SK-N-SH (cell line): ENCODE data around the gene NUP35. TPM values are rescaled to one million over a fixed set of nuclear protein-coding genes. Genes with fewer than 3 reads are reported as not detected.
A peak's percentile ranks its signal among the peaks of the same experiment; 100 is the strongest.
"Not testable (repeated sequence)": the region's sequence is repeated elsewhere in the genome, so short reads cannot be mapped to it uniquely, and the experiment has no call there.

Source experiments
- CTCF ChIA-PET: fragments of 300-600, 350-600 bp; formaldehyde crosslinking; extraction: SDS; loops from one replicate; lab custom pipeline; 2021; lab: Yijun Ruan, JAX
- POLR2A ChIA-PET: fragments of 350-600 bp; sonication (Branson Sonifier 250); formaldehyde crosslinking; extraction: SDS; loops from one replicate; lab custom pipeline; 2020; ENCODE audit warnings: antibody characterized with exemption, inconsistent platforms; lab: Yijun Ruan, JAX
- DNase-seq: peaks from one replicate; pipeline ENCODE4 v3.0.0; 2012
- H2AFZ ChIP-seq: fragments of 200-600 bp; sonication (generic); 2 replicates; pipeline ENCODE4 v1.8.1; 2016; ENCODE audit warnings: antibody characterized with exemption, mild to moderate bottlenecking, low read depth
- H3F3A ChIP-seq: fragments of 200-600 bp; sonication (generic); replicated peaks from 2 replicates; pipeline ENCODE3; 2016; ENCODE audit warnings: antibody characterized with exemption, mild to moderate bottlenecking; ENCODE audit not compliant: insufficient read depth
- H3K27ac ChIP-seq, 2 experiments: fragments of 200-500 bp in 1 of 2; fragments of 200-600 bp in 1 of 2; sonication (Bioruptor generic) in 1 of 2; sonication (generic), shearing (Covaris generic) in 1 of 2; 2 replicates each; pipeline versions ENCODE4 v1.5.1 to v1.6.1; 2014 to 2016; ENCODE audit warnings: low read depth in 2 of 2, inconsistent platforms in 1 of 2, low read length in 1 of 2, mild to moderate bottlenecking in 1 of 2, mixed read lengths in 1 of 2
- H3K27me3 ChIP-seq: fragments of 200-600 bp; sonication (generic), shearing (Covaris generic); 2 replicates; pipeline ENCODE4 v1.6.1; 2016; ENCODE audit warnings: mixed run types; ENCODE audit not compliant: insufficient read depth
- H3K36me3 ChIP-seq, 2 experiments: fragments of 200-500 bp in 1 of 2; fragments of 200-600 bp in 1 of 2; sonication (Bioruptor generic) in 1 of 2; sonication (generic) in 1 of 2; replicated peaks in 1 of 2; 2 replicates each; pipeline versions ENCODE3 to v1.5.1; 2014 to 2016; ENCODE audit warnings: low read length in 1 of 2, mild to moderate bottlenecking in 1 of 2; ENCODE audit not compliant: insufficient read depth in 2 of 2, control insufficient read depth in 1 of 2
- H3K4me1 ChIP-seq, 2 experiments: fragments of 200-500 bp in 1 of 2; fragments of 200-600 bp in 1 of 2; sonication (Bioruptor generic) in 1 of 2; sonication (generic), shearing (Covaris generic) in 1 of 2; 2 replicates each; pipeline versions ENCODE4 v1.5.1 to v1.6.1; 2014 to 2016; ENCODE audit warnings: low read depth in 1 of 2, low read length in 1 of 2, mixed run types in 1 of 2; ENCODE audit not compliant: insufficient read depth in 2 of 2, control insufficient read depth in 1 of 2
- H3K4me2 ChIP-seq: fragments of 200-600 bp; sonication (generic), shearing (Covaris generic); 2 replicates; pipeline ENCODE4 v1.6.1; 2017; ENCODE audit warnings: mixed run types
- H3K4me3 ChIP-seq, 2 experiments: fragments of 200-500 bp in 1 of 2; fragments of 200-600 bp in 1 of 2; sonication (Bioruptor generic) in 1 of 2; sonication (generic), shearing (Covaris generic) in 1 of 2; 2 replicates each; pipeline versions ENCODE4 v1.5.1 to v1.8.1; 2014 to 2016; ENCODE audit warnings: low read depth in 2 of 2, inconsistent platforms in 1 of 2, low read length in 1 of 2, mild to moderate bottlenecking in 1 of 2, mixed read lengths in 1 of 2, moderate library complexity in 1 of 2
- H3K79me2 ChIP-seq: fragments of 200-600 bp; sonication (generic); 2 replicates; pipeline ENCODE4 v1.8.1; 2017; ENCODE audit warnings: mild to moderate bottlenecking; ENCODE audit not compliant: insufficient read depth
- H3K9ac ChIP-seq: fragments of 200-600 bp; sonication (generic); 2 replicates; pipeline ENCODE4 v1.6.1; 2017; ENCODE audit warnings: mixed run types
- H3K9me2 ChIP-seq: fragments of 200-600 bp; sonication (generic); 2 replicates; pipeline ENCODE4 v1.6.1; 2017; ENCODE audit warnings: mixed run types
- H3K9me3 ChIP-seq: fragments of 200-600 bp; sonication (generic); 2 replicates; pipeline ENCODE4 v1.6.1; 2017; ENCODE audit warnings: mixed run types, mild to moderate bottlenecking, moderate library complexity
- H4K20me1 ChIP-seq: fragments of 200-600 bp; sonication (generic); 2 replicates; pipeline ENCODE4 v1.6.1; 2017; ENCODE audit warnings: mild to moderate bottlenecking, mixed run types; ENCODE audit not compliant: insufficient read depth
- CHD2 ChIP-seq: fragments of 150-350 bp; IDR thresholded peaks from 2 replicates; pipeline ENCODE4 v1.6.1; 2018; ENCODE audit warnings: low read length; ENCODE audit not compliant: partially characterized antibody
- ELF1 ChIP-seq: IDR thresholded peaks from 2 replicates; pipeline ENCODE4 v1.4.0; 2012
- MAX ChIP-seq: IDR thresholded peaks from 2 replicates; pipeline ENCODE4 v1.4.0; 2012; ENCODE audit warnings: low read depth
- MEF2A ChIP-seq: IDR thresholded peaks from 2 replicates; pipeline ENCODE4 v1.4.0; 2012; ENCODE audit warnings: low read depth, borderline replicate concordance
- NRF1 ChIP-seq: IDR thresholded peaks from 2 replicates; pipeline ENCODE4 v1.6.1; 2012; ENCODE audit warnings: low read depth, mild to moderate bottlenecking, low read length
- POLR2AphosphoS5 ChIP-seq: IDR thresholded peaks from 2 replicates; pipeline ENCODE4 v1.6.1; 2012; ENCODE audit warnings: low read depth, low read length
- RFX5 ChIP-seq: IDR thresholded peaks from 2 replicates; pipeline ENCODE4 v1.6.1; 2012; ENCODE audit warnings: mild to moderate bottlenecking, improper control_type of control experiment, low read length
- SMC3 ChIP-seq: IDR thresholded peaks from 2 replicates; pipeline ENCODE4 v1.6.1; 2012; ENCODE audit warnings: low read depth, low read length, improper control_type of control experiment
- USF1 ChIP-seq: IDR thresholded peaks from 2 replicates; pipeline ENCODE4 v1.4.0; 2012; ENCODE audit warnings: low read depth, borderline replicate concordance
- ZBTB33 ChIP-seq: IDR thresholded peaks from 2 replicates; pipeline ENCODE4 v1.4.0; 2012; ENCODE audit warnings: low read depth, borderline replicate concordance
- WGBS: methylation state at CpG from one replicate; pipeline ENCODE4 v1.1.6; 2017; ENCODE audit warnings: low lambda C conversion rate; 5-methylcytosine and 5-hydroxymethylcytosine counted together
- polyA plus RNA-seq, 3 experiments: library from polyadenylated mRNA; depleted of rRNA; stranded (reverse); fragments of >200 nt; gene quantifications; 2 replicates each; pipeline ENCODE4 v1.2.3, GENCODE V29; 2012

NUP35 gene
- polyA plus RNA-seq, 1 of the 3 experiments (the other 2 are of a cell fraction), result 9.1 TPM

GRCh38 chr2:183148955-183149354 lies 24.7 kb downstream of the NUP35 start:
- peaks cover 3 to 7% of the 10 kb centered on the region in 2 experiments; a peak in 2 of 4 replicates for H3K4me1 ChIP-seq
- H3K9me3 ChIP-seq, result no peaks in the 10 kb centered on the region
- 95% methylated on average over 1 of the region's 1 CpG for WGBS
- H3K4me2 ChIP-seq, result 0 out of 2 replicates have a peak overlapping the region, but pooled peaks have one; percentile 21
- no peaks in the 10 kb centered on the region for H3K27me3 ChIP-seq
- H3K4me3 ChIP-seq, result no peak overlapping the region
- CTCF ChIA-PET, result interaction anchor here (0.9 kb wide), 1 partner anchor 54 kb away, joined by 3 read pairs; no protein-coding TSS in a partner anchor
- peak overlapping the region; percentile 54 to 60; a peak in 2 of 4 replicates for H3K27ac ChIP-seq
- peaks cover 13 to 37% of the 10 kb centered on the region in 2 experiments for H3K36me3 ChIP-seq
- H3K9me2 ChIP-seq, result no peaks in the 10 kb centered on the region
- no peak for DNase-seq
- no peak overlapping the region for H3K9ac ChIP-seq
- peaks cover 51% of the 10 kb centered on the region for H3K79me2 ChIP-seq
- no peaks in the 10 kb centered on the region for H4K20me1 ChIP-seq
- TF ChIP-seq USF1, result no peak
- no peak for TF ChIP-seq NRF1
- no peak for TF ChIP-seq ELF1
- TF ChIP-seq SMC3, result no peak
- TF ChIP-seq ZBTB33, result no peak
- no peak for TF ChIP-seq CHD2
- no peak for TF ChIP-seq RFX5
- TF ChIP-seq, all 33 proteins: peak for 0
- H2AFZ ChIP-seq, result no peak overlapping the region
- no peaks in the 10 kb centered on the region for H3F3A ChIP-seq
- POLR2A ChIA-PET, result no interaction called here

GRCh38 chr2:183149489-183149888 lies 25.2 kb downstream of the NUP35 start:
- ChIA-PET CTCF (interaction anchor here (0.9 kb wide), 1 partner anchor 54 kb away, joined by 3 read pairs; no protein-coding TSS in a partner anchor), POLR2A (no interaction called here)
- no peak overlapping the region for H2AFZ ChIP-seq
- 74% methylated on average over 2 of the region's 2 CpGs for WGBS
- H3K79me2 ChIP-seq, result peaks cover 51% of the 10 kb centered on the region
- H3K27ac ChIP-seq, result peak overlapping the region; percentile 54 to 60; a peak in 2 of 4 replicates
- peak; percentile 17 for DNase-seq
- no peaks in the 10 kb centered on the region for H4K20me1 ChIP-seq
- no peak overlapping the region for H3K9ac ChIP-seq
- peaks cover 3 to 7% of the 10 kb centered on the region in 2 experiments; a peak in 2 of 4 replicates for H3K4me1 ChIP-seq
- H3K9me2 ChIP-seq, result no peaks in the 10 kb centered on the region
- TF ChIP-seq MEF2A (no peak), ELF1 (no peak), MAX (no peak), POLR2AphosphoS5 (no peak)
- H3K4me3 ChIP-seq, result no peak overlapping the region
- no peaks in the 10 kb centered on the region for H3K27me3 ChIP-seq
- H3K36me3 ChIP-seq, result peaks cover 13 to 37% of the 10 kb centered on the region in 2 experiments
- H3F3A ChIP-seq, result no peaks in the 10 kb centered on the region
- 0 out of 2 replicates have a peak overlapping the region, but pooled peaks have one; percentile 21 for H3K4me2 ChIP-seq
- H3K9me3 ChIP-seq, result no peaks in the 10 kb centered on the region

- H2AFZ ChIP-seq, H3K9ac ChIP-seq, H3K27ac ChIP-seq, H3F3A ChIP-seq, H3K27me3 ChIP-seq, DNase-seq, H3K4me2 ChIP-seq, H3K4me1 ChIP-seq, POLR2A ChIA-PET, H3K9me2 ChIP-seq, CTCF ChIA-PET, H4K20me1 ChIP-seq, H3K9me3 ChIP-seq, H3K4me3 ChIP-seq: not testable (repeated sequence)
- peaks cover 14 to 33% of the 10 kb centered on the region in 2 experiments for H3K36me3 ChIP-seq
- 95% methylated on average over 3 of the region's 3 CpGs for WGBS
- peaks cover 27% of the 10 kb centered on the region; the same call in 1 of the 2 replicates for H3K79me2 ChIP-seq
These were observed 28.0 kb downstream of the NUP35 start for GRCh38 chr2:183152280-183152679.
